Calu3 (cell line): ENCODE results near the gene EHMT1. TPM values are rescaled to one million over a fixed set of nuclear protein-coding genes. Genes with fewer than 3 reads are reported as not detected.

Experiments used
- BruUV-seq: library from RNA; stranded (reverse); fragments of 400-500 nt; replicated peaks from 2 replicates; lab custom pipeline; 2021; lab: Mats Ljungman, UMichigan
- CTCF ChIA-PET: fragments of 300-600 bp; sonication (Branson Sonifier 250); formaldehyde crosslinking; loops from one replicate; lab custom pipeline; 2022; ENCODE audit warnings: antibody characterized with exemption; lab: Charles Lee
- DNase-seq: peaks from one replicate; pipeline ENCODE4 v3.0.0; 2022
- H3K27ac Mint-ChIP-seq: one replicate; pipeline ENCODE4 v1.8.0; 2022; ENCODE audit warnings: mixed read lengths; ENCODE audit not compliant: unreplicated experiment
- H3K27me3 Mint-ChIP-seq: one replicate; pipeline ENCODE4 v1.8.0; 2022; ENCODE audit warnings: mixed read lengths; ENCODE audit not compliant: unreplicated experiment
- H3K36me3 Mint-ChIP-seq: one replicate; pipeline ENCODE4 v1.8.0; 2022; ENCODE audit warnings: mild to moderate bottlenecking, moderate library complexity, mixed read lengths; ENCODE audit not compliant: insufficient read depth, unreplicated experiment
- H3K4me1 Mint-ChIP-seq: one replicate; pipeline ENCODE4 v1.8.0; 2022; ENCODE audit warnings: mild to moderate bottlenecking, low read depth, mixed read lengths; ENCODE audit not compliant: unreplicated experiment
- H3K4me3 Mint-ChIP-seq: one replicate; pipeline ENCODE4 v1.8.0; 2022; ENCODE audit warnings: mild to moderate bottlenecking, low read depth, moderate library complexity, mixed read lengths; ENCODE audit not compliant: unreplicated experiment
- H3K9me3 Mint-ChIP-seq: one replicate; pipeline ENCODE4 v1.8.0; 2022; ENCODE audit warnings: low read depth, mixed read lengths; ENCODE audit not compliant: unreplicated experiment
- CTCF ChIP-seq: fragments of 200-600 bp; IDR thresholded peaks from one replicate; pipeline ENCODE4 v1.8.0; 2022; ENCODE audit warnings: antibody characterized with exemption; ENCODE audit not compliant: unreplicated experiment
- intact Hi-C: fragments of 100-400 bp; cut with micrococcal nuclease; formaldehyde crosslinking; loops from one replicate; pipeline ENCODE4 v1.10.0; 2022; ENCODE audit not compliant: unreplicated experiment
- total RNA-seq: library from RNA; stranded (reverse); gene quantifications from 2 replicates; pipeline ENCODE4 v1.2.3, GENCODE V29; 2022

The EHMT1 gene
- total RNA-seq, 1 experiment from 2014 or later, result 56.0 TPM

DNA sequence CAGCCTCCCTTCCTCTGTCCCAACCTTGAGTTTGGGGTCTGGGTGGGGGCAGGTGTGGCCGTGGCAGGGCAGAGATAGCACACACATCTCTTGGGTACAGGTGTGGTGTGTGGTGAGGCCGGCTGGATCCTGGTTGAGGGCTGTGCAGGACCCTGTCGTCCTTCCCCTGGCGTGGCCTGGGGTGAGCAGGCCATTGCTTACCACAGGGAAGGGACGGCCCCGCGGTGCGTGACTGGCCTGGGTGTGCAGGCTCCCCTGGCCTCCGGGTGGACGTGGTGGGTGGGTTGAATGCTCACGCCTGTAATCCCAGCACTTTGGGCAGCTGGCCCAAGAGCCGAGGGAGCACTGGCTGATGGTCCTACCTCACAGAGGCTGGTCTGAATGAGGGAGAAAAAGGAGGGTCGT is 12.1 kb upstream of the EHMT1 start:
- CTCF ChIA-PET, result interaction anchor here (0.5 kb wide), 1 partner anchor 28 kb away, joined by 4 read pairs; the partner anchor contains the start of gene DPH7
- BruUV-seq, result no TSS peak

GRCh38 chr9:137607141-137607857 is 11.5 kb upstream of the EHMT1 start:
- intact Hi-C loops, result no loop called here
- no peaks in the 10 kb centered on the region for H3K27me3 Mint-ChIP-seq

More for the DNA sequence above, 12.1 kb upstream of the EHMT1 start:
- H3K27me3 Mint-ChIP-seq, result no peaks in the 10 kb centered on the region
- DNase-seq, result no peak
- H3K9me3 Mint-ChIP-seq, result no peaks in the 10 kb centered on the region
- peak overlapping the region; percentile 50 for H3K27ac Mint-ChIP-seq
- peaks cover 32% of the 10 kb centered on the region for H3K36me3 Mint-ChIP-seq
- no peak for TF ChIP-seq CTCF
- peak overlapping the region; percentile 90 for H3K4me3 Mint-ChIP-seq
- intact Hi-C loops, result no loop called here
- H3K4me1 Mint-ChIP-seq, result peaks cover 17% of the 10 kb centered on the region

GRCh38 chr9:137610944-137611343 is 7.9 kb upstream of the EHMT1 start:
- Mint-ChIP-seq H3K9me3 (no peaks in the 10 kb centered on the region), H3K4me3 (peak overlapping the region; percentile 63), H3K27ac (peak overlapping the region; percentile 95), H3K36me3 (peaks cover 61% of the 10 kb centered on the region), H3K27me3 (no peaks in the 10 kb centered on the region), H3K4me1 (peaks cover 25% of the 10 kb centered on the region)
- intact Hi-C loops, result no loop called here
- CTCF ChIA-PET, result no interaction called here
- BruUV-seq, result no TSS peak
- DNase-seq, result no peak
- TF ChIP-seq CTCF, result no peak

More at GRCh38 chr9:137607141-137607857, 11.5 kb upstream of the EHMT1 start:
- peaks cover 22% of the 10 kb centered on the region for H3K4me1 Mint-ChIP-seq
- peaks cover 38% of the 10 kb centered on the region for H3K36me3 Mint-ChIP-seq
- DNase-seq, result peak; percentile 43
- peak overlapping the region; percentile 90 for H3K4me3 Mint-ChIP-seq
- CTCF ChIA-PET, result interaction anchor here (0.5 kb wide), 1 partner anchor 28 kb away, joined by 4 read pairs; the partner anchor contains the start of gene DPH7
- BruUV-seq, result no TSS peak
- peak overlapping the region; percentile 50 for H3K27ac Mint-ChIP-seq
- no peak for TF ChIP-seq CTCF
- no peaks in the 10 kb centered on the region for H3K9me3 Mint-ChIP-seq

- H3K27ac Mint-ChIP-seq, result peak overlapping the region; percentile 95
- intact Hi-C loops, result no loop called here
- CTCF ChIA-PET, result no interaction called here
- peaks cover 54% of the 10 kb centered on the region for H3K36me3 Mint-ChIP-seq
- H3K27me3 Mint-ChIP-seq, result no peaks in the 10 kb centered on the region
- DNase-seq, result peak; percentile 96
- BruUV-seq, result TSS peak; percentile 32
- peaks cover 26% of the 10 kb centered on the region for H3K4me1 Mint-ChIP-seq
- no peaks in the 10 kb centered on the region for H3K9me3 Mint-ChIP-seq
- no peak for TF ChIP-seq CTCF
- peak overlapping the region; percentile 63 for H3K4me3 Mint-ChIP-seq
These were observed 6.9 kb upstream of the EHMT1 start for GRCh38 chr9:137611623-137612609.
